Central memory CD4-positive, alpha-beta T cell (primary cell): ENCODE data around the gene TARS2.

Experiments
- DNase-seq: peaks from one replicate; pipeline ENCODE4 v3.0.0; 2022

Gene TARS2

DNA sequence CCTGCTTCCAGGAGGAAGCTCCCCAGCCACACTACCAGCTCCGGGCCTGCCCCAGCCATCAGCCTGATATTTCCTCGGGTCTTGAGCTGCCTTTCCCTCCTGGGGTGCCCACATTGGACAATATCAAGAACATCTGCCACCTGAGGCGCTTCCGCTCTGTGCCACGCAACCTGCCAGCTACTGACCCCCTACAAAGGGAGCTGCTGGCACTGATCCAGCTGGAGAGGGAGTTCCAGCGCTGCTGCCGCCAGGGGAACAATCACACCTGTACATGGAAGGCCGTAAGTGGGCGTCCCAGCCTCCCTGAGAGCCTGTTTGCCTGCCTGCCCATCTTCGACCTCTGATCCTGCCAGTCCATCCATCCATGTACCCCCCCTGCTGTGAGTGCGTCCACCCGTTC is 24.3 kb downstream of the TARS2 start:
- DNase-seq: no peak

DNA sequence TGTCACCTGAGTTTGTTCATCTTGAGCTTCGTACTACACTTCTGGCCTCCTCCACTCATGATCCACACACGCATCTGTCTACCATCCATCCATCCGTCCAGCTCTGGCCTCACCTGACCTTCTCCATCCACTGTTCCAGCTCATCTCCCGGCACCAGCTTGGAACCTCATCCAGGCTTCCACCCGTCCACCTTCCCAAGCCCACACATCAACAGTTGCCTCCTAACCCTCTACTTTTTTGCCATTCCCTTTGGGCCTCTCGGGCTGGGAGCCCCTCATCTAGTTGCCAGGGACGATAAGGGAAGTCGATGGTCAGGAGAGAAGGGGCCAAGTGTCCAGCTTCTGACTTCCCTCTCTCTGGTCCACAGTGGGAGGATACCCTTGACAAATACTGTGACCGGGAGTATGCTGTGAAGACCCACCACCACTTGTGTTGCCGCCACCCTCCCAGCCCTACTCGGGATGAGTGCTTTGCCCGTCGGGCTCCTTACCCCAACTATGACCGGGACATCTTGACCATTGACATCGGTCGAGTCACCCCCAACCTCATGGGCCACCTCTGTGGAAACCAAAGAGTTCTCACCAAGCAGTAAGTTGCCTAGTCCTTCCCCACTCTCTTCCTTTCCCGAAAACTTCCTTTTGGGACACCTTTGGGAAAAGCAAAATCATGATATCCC is 24.9 kb downstream of the TARS2 start:
- DNase-seq: no peak

DNA sequence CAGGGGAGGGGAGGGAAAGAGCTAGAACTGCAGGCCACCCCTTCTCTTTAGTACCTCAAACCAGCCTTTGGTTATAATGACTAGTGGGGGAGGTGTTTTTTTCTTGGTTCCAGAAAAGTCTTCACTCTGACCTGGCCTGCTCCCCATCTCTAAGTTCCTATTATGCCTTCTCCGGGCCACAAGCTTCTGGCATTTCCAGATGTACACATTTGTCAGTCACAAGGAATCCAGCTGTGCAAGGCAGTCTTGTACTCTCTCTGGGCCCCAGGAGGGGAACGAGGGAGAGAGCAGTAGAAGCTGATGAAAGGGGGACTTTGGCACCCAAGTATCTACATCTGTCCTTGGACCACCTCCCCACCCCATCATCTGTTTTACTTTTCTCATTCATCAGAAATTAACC is 25.6 kb downstream of the TARS2 start:
- DNase-seq: no peak

DNA sequence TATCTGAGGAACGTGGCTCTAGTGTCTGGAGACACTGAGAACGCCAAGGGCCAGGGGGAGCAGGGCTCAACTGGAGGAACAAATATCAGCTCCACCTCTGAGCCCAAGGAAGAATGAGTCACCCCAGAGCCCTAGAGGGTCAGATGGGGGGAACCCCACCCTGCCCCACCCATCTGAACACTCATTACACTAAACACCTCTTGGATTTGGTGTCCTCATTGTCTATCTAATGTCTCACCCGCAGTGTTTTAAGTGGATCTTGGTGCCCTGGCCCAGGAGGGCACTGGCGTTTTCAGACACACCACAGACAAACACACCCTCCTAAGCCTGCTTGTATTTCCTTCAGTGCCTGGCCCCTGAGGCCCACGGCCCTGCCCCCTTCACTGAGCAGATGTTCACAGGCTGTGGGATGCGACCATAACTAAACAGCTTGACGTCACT is 26.2 kb downstream of the TARS2 start:
- no peak for DNase-seq

DNA sequence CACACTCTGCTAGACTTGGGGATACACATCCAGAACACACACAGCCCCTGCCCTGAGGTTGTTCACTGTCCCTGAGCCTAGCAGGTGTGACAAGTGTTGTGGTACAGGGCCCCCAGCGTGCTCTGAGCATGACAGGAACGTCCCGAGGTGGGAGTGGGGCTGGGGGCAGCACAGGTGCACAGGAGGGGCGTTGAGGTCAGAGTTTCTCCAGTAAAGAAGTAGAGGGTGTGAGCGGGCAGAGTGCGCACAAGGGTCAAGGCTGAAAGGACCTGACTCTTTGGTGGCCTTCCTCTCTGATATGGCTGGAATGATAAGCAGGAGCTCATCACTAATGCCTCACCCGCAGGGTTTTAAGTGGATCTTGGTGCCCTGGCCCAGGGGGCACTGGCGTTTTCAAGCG is 27.0 kb downstream of the TARS2 start:
- no peak for DNase-seq

DNA sequence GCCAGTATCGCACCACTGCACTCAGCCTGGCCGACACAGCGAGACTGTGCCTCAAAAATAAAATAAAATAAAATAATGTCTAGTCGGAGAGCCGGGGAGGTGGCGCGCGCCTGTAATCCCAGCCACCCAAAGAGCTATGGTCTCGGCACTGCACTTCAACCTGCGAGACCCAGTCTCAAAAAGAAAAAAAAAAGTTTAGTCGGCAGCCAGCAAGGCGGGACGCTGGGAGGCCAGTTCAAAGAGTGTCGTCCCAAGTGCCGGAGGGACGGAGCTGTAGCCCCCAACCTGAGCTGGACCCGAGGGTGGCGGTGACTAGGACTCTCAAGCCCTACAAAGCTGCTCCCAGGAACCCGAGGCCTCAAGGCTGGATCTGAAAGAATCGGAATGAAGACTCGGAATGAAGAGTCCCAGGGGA is 27.7 kb downstream of the TARS2 start:
- DNase-seq: no peak

DNA sequence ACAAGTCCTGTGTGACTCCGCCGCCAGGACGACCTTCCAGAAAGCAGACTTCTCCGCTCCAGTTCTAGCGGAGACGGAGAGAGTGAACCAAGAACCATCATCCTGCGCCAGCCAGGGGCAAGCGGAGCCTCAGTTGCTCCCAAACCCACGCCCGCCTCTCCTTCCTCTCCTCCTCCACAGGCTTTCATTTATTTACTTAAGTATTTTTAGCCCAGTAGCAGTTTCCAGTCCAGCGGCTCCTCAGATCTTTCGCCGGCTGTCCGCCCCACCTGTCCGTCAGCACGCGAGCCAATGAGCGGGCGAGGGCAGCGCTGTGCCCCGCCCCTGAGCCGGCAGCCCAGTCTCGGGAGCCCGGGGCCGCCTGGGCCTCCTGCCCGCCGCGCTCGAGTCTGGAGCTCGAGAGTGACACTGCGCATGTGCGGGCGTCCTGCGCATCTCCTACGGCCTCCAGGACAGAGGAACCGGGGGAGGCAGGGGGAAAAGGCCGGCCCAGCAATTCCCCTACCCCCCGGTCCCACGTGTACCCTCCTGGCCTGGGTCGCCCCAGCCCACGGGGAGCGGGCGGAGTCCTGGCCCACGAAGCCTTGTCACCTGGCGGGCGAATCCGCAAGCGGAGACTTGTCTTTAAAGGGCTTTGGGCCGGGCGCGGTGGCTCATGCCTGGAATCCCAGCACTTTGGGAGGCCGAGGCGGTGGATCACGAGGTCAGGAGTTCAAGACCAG is 28.3 kb downstream of the TARS2 start, which contains the start of gene FALEC:
Gene FALEC, plus strand, starts transcription at position 425 of the 722 bp plus-strand sequence.
- DNase-seq: peak; percentile 88

DNA sequence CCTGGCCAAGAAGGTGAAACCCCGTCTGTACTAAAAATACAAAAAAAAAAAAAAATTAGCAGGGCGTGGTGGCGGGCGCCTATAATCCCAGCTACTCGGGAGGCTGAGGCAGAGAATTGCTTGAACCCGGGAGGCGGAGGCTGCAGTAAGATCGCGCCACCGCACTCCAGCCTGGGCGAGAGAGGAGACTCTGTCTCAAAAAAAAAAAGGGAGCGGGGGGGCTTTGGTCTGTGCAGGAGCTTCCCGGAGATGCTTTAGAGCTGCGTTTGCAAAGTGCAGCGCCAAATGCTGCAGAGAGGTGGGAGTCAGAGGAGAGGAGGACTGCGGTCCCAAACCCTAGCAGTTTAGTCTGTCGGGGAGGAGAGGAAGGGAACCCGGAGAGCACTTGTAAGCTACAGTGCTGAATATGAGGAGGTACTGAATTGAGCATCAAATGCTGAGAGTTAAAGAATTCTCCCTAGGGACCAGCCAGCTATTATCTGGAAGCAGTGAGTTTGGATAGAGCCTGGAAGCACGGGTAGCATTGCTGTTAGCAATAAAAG is 28.9 kb downstream of the TARS2 start:
- DNase-seq: peak; percentile 8

DNA sequence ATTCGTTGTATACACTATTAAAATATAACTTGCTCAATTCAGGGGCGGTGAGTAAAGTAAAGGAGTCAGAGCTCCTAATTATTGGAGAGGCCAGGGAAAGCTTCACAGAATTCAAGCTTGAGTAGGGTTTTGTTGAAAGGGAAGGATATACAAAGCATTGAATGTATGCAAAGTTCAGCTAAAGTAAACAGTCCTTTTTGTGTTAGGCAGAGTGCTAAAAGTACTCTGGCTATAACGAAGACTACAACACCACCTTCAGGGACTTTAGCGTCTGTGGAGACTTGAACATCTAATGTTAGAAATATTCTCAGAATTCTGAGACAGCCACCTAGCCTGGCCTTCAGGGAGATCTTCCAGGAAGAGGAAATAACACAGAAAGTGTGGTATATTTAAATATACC is 29.4 kb downstream of the TARS2 start:
- no peak for DNase-seq

DNA sequence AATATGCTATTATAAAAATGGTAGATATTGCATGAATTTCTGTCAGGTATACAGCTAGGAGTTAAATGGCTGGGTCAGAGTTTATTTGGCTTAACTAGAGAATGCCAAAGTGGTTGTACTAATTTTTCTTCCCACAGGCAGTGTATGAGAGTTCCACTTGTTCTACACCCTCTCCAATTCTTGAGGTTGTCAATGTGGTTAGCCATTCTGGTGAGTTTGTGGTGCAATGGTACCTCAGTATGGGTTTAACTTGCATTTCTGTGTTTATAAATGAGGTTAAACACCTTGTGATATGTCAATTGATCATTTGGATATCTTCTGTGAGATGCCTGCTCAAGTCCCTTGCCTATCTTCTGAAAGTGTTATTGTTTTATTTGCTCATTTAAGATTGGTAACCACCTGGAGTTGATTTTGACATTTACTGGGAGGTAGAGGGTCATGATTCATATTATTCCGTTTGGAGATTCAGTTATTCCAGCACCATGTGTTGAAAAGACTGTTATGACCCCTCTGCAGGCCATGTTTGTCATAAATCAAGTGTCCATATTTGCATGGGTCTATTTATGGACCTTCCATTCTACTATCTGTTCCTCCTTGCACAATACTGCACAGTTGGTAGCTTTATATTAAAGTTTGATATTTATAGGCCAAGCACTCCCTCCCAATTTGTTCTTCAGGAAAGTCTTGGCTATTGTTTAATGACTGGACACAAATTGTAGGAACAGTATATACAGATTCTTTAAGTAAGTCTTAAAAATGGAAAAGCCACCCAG is 34.2 kb downstream of the TARS2 start:
- DNase-seq: no peak

DNA sequence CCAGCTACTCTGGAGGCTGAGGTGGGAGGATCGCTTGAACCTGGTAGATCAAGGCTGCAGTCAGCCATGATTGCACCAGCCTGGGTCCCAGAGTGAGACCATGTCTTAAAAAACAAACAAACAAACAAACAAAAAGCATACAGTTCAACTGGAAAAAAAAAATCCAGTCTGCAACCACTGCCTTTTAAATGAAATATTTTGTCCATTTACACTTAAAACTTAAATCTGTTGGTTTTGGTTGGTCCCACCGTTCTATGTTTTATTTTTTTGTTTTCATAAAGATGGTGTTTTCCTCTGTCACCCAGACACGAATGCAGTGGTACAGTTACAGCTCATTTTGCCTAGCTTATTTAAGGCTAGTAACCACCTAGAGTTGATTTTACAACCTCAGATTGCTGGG is 38.1 kb downstream of the TARS2 start:
- no peak for DNase-seq

DNA sequence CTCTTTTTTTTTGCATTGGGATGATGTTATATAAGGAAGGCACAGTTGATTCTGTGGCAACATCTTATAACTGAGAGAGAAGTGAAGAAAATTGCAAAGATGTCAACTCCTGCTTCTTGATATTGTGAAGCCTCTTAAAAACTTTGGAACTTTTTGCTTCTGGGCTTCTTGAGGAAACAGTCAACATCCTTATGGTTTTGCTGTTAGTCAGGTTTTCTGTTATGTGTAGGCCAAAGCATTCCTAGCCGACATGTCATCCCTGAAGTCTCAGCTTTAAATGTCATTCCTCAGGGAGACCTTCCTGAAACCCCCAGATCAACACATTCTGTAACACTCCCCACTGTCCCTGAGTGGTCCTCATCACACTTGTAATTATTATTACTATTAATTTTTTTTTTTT is 41.0 kb downstream of the TARS2 start:
- DNase-seq: no peak

DNA sequence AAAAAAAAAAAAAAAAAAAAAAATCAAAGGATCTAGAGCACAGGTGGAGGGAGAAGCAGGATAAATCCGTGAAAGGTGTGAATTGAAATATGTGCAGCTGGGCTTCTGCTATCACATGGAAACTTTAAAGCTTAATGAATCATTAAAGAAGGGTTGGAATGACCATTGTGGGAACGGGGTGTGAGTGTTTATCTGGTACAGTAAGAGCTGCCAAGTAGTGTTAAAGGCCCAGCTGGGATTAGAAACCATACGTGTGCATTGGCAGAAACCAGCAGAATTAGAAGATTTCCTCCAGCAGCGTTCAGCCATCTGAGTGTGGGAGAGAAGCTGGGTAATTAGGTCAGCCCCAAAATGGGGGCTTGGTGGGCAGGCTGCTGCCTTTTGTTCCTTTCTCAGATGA is 41.8 kb downstream of the TARS2 start:
- no peak for DNase-seq

DNA sequence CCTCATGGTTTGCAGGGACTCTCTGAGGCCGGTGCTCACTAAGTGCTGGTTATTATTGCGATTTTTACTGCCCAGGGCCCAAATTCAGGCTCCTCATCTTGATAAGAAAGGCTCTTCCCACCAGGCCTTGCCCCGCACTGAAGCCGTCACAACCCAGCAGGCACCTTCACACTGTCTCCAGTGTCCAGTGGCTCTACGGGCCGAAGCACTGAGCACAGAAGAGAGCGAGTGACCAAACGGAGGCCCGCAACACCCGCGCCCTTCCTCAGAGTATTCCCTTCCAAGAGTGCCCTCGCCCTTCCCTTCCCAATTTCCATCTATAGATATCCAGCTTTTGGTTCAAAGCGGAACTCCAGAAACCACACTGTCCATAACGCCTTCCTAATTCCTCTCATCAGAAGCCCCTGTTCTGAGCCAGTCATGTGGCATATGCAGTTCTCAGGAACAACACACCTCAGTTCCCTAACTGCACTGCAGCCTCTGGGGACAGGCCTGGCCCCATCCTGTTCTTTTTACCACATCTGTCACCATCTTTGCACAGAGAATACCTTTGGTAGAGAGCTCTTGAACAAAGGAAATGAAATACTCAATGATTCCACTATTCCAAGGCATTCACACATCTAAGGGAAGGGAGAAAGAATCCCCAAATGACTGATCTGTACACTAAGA is 43.4 kb downstream of the TARS2 start:
- DNase-seq: no peak

DNA sequence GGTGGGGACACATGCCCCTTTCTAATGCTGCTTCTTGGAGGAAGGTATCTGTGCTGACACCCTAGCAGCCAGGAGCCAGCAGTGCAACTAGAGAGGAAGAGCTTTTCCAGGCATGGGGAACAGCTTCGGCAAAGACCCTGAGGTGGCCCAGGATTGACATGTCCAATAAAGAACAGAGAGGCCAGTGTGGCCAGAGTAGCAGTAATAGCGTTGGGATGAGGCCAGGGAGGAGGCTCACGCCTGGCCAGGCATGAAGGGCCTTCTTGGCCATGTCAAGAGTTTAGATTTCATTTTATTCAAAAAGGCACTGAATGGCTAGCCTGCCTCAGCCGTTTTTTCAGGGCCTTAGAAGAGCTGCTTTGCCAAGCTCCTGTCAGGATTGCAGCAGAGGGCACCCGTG is 45.6 kb downstream of the TARS2 start:
- no peak for DNase-seq

DNA sequence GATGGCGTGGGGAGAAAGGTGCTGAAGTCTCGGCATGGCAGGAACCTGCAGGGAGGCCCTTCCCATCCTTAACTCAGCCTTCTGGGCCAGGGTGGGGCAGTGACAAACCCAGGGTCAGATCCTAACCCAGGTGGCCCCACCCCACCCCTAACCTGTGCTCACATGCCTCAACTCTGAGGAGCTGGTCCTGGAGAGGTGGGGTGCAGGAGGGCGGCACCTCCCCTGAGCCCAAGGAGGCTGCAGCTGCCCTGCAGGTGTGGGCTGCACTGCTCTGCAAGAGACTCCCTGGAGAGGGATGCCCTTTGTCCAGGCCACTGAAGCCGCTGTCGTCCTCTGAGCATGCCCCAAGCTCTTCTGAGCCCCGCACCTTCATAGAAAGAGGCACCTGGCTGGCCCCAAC is 46.8 kb downstream of the TARS2 start:
- no peak for DNase-seq

DNA sequence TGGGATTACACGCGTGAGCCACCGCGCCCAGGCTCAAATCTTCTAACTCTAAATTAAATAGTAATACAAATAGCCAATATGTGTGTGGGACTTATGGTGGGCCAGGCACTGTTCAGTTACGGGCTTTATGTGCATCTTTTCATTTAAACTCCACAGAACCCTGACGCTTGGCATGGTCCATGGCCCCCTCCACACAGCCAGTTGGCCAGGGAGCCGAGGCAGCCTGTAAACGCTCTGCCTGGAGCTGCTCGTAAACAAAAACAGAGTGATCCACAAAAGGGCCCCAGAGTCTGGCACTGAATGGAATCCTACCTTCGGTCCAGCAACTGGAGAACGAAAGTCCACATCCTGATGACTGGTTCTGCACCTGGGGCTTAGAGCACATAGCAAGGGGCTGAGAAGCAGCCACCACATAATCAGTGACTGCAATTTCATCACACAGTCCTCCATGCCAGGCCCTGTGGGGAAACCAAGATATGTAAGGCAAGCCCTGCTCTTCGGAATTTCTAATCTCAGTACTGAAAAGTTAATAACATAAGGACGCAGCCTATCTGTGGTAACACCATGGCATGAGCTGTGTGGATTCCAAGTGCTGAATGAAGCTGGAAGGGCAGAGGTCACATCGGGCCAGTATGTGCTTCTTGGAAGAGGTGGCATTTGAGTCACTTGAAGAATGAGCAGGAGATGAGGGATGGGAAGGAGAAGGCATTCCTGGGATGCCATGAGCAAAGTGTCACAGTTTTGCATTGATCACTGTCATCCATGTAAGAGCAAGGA is 48.5 kb downstream of the TARS2 start:
- no peak for DNase-seq

DNA sequence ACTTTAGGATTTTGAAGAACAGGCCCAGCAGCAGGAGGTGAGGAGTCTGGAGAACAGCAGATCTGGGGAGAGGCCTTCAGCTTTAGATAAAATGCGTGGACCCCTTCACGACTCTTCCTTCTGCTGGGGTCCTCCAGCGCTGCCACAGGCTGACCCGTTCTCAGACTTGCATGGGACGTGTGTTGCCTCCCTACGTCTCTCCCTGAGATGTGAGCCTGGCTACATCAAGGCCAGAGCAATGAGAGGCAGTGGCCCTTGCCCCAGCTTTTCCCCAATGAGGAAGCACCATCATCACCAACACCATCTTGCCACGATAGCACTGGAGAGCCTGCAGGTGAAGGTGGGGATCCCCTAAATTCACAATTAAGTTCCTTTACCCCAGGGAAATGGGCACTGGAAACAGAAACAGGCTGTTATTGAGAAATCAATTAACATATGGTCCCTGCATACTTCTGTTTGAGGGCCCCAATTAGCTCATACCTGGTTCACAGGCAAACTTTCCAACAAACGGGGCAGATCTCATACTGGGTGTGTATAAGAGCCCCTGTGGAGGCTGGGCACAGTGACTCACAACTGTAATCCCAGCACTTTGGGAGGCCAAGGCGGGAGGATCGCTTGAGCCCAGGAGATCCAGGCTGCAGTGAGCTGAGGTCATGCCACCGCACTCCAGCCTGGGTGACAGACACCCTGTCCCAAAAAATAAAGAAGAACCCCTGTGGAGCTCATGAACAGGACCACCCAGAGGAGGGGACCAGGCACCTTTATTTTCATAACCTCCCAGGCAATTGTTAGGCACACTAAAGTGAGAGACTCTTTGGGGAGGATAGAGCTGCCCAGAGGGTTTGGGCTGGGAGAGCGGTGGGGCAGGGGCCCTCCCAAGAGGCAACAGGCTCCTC is 49.9 kb downstream of the TARS2 start:
- no peak for DNase-seq

DNA sequence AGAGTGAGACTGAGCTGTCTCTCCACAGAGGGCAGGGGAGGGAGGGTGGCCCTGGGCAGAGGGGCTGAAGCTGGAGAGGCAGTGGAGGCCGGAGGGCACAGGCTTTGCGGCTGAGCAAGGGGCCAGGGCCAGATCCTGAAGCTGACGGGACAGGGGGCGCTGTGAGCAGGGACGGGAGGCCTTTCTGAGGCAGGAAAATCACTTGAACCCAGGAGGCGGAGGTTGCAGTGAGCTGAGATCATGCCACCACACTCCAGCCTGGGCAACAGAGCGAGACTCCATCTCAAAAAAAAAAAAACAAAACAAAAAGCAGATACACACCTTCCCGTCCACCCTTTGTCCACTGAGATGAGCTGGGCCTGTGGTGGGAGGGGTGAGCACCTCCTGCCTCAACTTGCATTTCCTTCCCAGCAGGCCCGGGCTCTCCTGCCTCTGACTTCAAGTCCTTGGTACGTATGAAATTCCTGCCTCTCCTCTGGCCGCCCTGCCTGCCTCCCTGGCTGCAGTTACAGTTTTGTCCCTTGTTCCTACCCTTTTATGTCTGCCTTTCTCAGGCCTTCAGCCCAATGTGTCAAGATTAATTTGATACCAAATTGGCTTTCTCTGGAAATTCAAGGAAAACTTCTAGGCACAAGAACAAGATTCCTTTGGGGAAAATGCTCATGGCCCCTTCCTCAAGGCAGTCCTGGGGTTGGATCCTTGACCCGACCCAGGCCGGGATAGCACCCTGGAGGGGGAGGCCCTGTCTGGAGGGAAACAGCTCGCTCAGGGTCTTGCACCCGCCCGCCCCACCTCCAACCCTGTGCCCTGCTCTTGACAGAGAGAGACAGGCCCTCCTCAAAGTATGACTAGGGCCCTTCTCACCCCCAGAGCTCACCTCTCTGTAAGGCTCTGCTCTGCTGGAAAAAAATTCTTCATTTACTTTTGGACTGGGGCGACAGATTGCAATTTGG is 50.8 kb downstream of the TARS2 start:
- DNase-seq: no peak
